ENCODE measurements around the gene CNTN1. TPM values are rescaled to one million over a fixed set of nuclear protein-coding genes. Genes with fewer than 3 reads are reported as not detected.

CNTN1 gene
- total RNA-seq, 1 experiment from 2014 or later = not detected

DNA sequence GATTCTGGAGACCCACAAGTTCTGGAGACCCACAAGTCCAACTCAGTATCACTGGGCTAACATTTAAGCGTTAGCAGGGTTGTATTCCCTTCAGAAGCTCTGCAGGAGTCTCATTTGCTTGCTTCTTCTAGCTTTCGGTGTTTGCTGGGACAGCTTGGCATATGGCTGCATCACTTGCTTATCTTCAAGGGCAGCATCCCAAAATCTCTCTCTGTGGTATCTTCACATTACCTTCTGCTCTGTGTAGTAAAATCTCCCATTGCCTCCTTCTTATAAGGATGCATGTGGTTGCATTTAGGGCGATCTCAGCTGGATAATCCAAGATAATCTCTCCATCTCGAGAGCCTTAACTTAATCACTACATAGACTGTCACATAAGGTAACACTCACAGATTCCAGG lies 7.3 kb upstream of the CNTN1 start:
- H3K27ac Mint-ChIP-seq (ENCODE audit: low read depth, unreplicated experiment) = no peak overlapping the region

DNA sequence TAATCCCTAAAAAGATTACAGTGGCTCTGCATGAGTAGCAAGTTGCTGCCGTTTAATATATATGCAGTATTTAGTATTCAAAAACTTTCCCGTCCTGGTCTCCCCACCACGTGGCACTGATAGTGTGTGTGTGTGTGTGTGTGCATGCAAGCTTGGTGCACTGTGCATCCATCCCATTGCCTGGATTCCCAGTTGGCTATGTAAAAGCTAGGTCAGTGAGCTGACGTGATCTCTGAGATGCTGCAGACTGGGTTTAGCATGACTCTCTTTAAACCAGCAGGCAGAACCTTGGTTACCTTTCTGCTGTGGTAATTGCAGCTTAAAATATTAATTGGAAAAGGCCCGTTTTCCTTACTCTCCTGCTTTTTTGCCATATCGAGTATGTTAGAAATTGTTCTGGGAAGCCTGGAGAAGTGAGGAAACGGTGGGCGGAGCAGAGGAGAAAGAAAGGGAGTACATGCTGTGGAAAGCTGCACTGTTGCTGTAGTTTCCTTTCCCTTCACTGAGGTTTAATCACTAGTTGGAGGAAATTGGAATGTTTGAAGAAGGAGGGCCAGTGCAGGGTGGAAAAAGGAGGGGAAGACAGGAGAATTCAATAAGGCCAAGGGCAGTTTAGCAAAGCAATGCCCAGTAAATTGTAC lies 4.0 kb upstream of the CNTN1 start:
- DNase-seq (ENCODE audit: unreplicated experiment) = no peak
- Mint-ChIP-seq H3K4me1 (ENCODE audit: insufficient read depth, unreplicated experiment) (no peaks in the 10 kb centered on the region), H3K27me3 (ENCODE audit: insufficient read depth, unreplicated experiment) (peaks cover 55% of the 10 kb centered on the region), H3K9me3 (ENCODE audit: unreplicated experiment) (no peaks in the 10 kb centered on the region), H3K36me3 (ENCODE audit: insufficient read depth, unreplicated experiment) (no peaks in the 10 kb centered on the region), H3K27ac (ENCODE audit: low read depth, unreplicated experiment) (no peak overlapping the region), H3K4me3 (ENCODE audit: unreplicated experiment) (no peak overlapping the region)
- no TSS peak for BruUV-seq (replicated peaks)
- POLR2A ChIA-PET = no interaction called here
- TF ChIP-seq, protein P1, sequence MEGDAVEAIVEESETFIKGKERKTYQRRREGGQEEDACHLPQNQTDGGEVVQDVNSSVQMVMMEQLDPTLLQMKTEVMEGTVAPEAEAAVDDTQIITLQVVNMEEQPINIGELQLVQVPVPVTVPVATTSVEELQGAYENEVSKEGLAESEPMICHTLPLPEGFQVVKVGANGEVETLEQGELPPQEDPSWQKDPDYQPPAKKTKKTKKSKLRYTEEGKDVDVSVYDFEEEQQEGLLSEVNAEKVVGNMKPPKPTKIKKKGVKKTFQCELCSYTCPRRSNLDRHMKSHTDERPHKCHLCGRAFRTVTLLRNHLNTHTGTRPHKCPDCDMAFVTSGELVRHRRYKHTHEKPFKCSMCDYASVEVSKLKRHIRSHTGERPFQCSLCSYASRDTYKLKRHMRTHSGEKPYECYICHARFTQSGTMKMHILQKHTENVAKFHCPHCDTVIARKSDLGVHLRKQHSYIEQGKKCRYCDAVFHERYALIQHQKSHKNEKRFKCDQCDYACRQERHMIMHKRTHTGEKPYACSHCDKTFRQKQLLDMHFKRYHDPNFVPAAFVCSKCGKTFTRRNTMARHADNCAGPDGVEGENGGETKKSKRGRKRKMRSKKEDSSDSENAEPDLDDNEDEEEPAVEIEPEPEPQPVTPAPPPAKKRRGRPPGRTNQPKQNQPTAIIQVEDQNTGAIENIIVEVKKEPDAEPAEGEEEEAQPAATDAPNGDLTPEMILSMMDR (IDR thresholded peaks at IDR 0.05; ENCODE audit: unreplicated experiment) = no peak
- intact Hi-C loops (cut with micrococcal nuclease) = no loop called here
- CTCF ChIA-PET = no interaction called here

More for the DNA sequence above, 7.3 kb upstream of the CNTN1 start:
- no TSS peak for BruUV-seq (replicated peaks)
- Mint-ChIP-seq H3K9me3 (ENCODE audit: unreplicated experiment) (no peaks in the 10 kb centered on the region), H3K36me3 (ENCODE audit: insufficient read depth, unreplicated experiment) (no peaks in the 10 kb centered on the region), H3K27me3 (ENCODE audit: insufficient read depth, unreplicated experiment) (peaks cover 63% of the 10 kb centered on the region), H3K4me1 (ENCODE audit: insufficient read depth, unreplicated experiment) (no peaks in the 10 kb centered on the region), H3K4me3 (ENCODE audit: unreplicated experiment) (no peak overlapping the region)
- CTCF ChIA-PET = no interaction called here
- intact Hi-C loops (cut with micrococcal nuclease) = no loop called here
- POLR2A ChIA-PET = no interaction called here
- TF ChIP-seq, protein P1 (IDR thresholded peaks at IDR 0.05; ENCODE audit: unreplicated experiment) = no peak
- no peak for DNase-seq (ENCODE audit: unreplicated experiment)

DNA sequence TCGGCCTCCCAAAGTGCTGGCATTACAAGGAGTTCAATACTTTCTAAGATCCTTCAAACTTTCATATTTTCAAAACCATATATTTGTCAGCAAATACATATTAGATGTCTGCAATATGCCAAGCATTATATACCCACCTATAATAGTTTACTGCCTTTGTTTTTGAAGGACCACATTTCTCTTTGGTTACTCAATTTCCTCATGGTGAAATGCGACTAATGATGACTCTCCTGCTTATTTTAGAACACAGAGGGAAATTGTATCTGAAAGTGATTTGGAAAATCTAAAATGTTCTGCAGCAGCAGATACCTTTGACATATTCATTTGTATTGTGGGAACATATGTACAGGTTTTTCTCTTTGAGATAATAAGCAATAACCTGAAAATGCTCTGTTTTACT lies 2.7 kb upstream of the CNTN1 start:
- no TSS peak for BruUV-seq (replicated peaks)
- TF ChIP-seq, protein P1 (IDR thresholded peaks at IDR 0.05; ENCODE audit: unreplicated experiment) = no peak
- H3K4me1 Mint-ChIP-seq (ENCODE audit: insufficient read depth, unreplicated experiment) = no peaks in the 10 kb centered on the region
- CTCF ChIA-PET = interaction anchor here (0.7 to 1.2 kb wide), 3 partner anchors 69 to 404 kb away, joined by 3 read pairs; no protein-coding TSS in a partner anchor
- H3K27me3 Mint-ChIP-seq (ENCODE audit: insufficient read depth, unreplicated experiment) = peaks cover 55% of the 10 kb centered on the region
- no peak for DNase-seq (ENCODE audit: unreplicated experiment)
- no peaks in the 10 kb centered on the region for H3K9me3 Mint-ChIP-seq (ENCODE audit: unreplicated experiment)
- POLR2A ChIA-PET = no interaction called here
- no peak overlapping the region for H3K4me3 Mint-ChIP-seq (ENCODE audit: unreplicated experiment)
- intact Hi-C loops (cut with micrococcal nuclease) = no loop called here
- no peaks in the 10 kb centered on the region for H3K36me3 Mint-ChIP-seq (ENCODE audit: insufficient read depth, unreplicated experiment)
- no peak overlapping the region for H3K27ac Mint-ChIP-seq (ENCODE audit: low read depth, unreplicated experiment)

DNA sequence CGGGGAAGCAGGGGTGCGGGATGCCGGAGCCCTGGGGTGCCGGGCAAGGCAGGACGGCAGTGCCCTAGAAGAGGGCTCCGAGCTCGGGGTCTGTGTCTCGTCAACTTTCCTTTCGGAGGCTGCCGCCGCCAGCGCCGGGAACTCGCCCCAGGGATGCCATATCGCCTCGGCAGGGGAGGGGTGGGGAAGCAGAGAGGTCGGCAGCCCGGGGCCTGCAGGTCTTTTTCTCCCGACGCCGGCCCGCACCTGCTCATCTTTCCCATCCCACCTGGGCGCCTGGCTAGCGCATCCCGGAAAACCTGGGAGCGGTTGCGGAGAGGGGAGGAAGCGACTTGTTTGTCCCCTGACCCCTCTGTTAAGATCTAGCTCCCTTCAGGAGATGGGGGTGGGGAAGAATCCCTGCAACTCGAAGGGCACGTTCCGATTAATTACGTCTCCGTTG lies 547 bp downstream of the CNTN1 start:
- H3K27me3 Mint-ChIP-seq (ENCODE audit: insufficient read depth, unreplicated experiment) = peaks cover 50% of the 10 kb centered on the region
- H3K4me3 Mint-ChIP-seq (ENCODE audit: unreplicated experiment) = no peak overlapping the region
- intact Hi-C loops (cut with micrococcal nuclease) = loop anchor here (10.0 kb wide), 1 partner anchor 212 kb away; no protein-coding TSS in a partner anchor
- DNase-seq (ENCODE audit: unreplicated experiment) = no peak
- H3K36me3 Mint-ChIP-seq (ENCODE audit: insufficient read depth, unreplicated experiment) = no peaks in the 10 kb centered on the region
- no peaks in the 10 kb centered on the region for H3K4me1 Mint-ChIP-seq (ENCODE audit: insufficient read depth, unreplicated experiment)
- no peak overlapping the region for H3K27ac Mint-ChIP-seq (ENCODE audit: low read depth, unreplicated experiment)
- BruUV-seq (replicated peaks) = no TSS peak
- TF ChIP-seq, protein P1 (IDR thresholded peaks at IDR 0.05; ENCODE audit: unreplicated experiment) = no peak
- CTCF ChIA-PET = interaction anchor here (0.7 kb wide), 1 partner anchor 67 kb away, joined by 4 read pairs; no protein-coding TSS in a partner anchor
- no peaks in the 10 kb centered on the region for H3K9me3 Mint-ChIP-seq (ENCODE audit: unreplicated experiment)
- POLR2A ChIA-PET = no interaction called here
